Measurements from ENCODE around the gene PXDN. TPM values are rescaled to one million over a fixed set of nuclear protein-coding genes. Genes with fewer than 3 reads are reported as not detected.

PXDN gene
- total RNA-seq, 2 experiments from 2014 or later = 0.86 to 1.8 TPM

DNA sequence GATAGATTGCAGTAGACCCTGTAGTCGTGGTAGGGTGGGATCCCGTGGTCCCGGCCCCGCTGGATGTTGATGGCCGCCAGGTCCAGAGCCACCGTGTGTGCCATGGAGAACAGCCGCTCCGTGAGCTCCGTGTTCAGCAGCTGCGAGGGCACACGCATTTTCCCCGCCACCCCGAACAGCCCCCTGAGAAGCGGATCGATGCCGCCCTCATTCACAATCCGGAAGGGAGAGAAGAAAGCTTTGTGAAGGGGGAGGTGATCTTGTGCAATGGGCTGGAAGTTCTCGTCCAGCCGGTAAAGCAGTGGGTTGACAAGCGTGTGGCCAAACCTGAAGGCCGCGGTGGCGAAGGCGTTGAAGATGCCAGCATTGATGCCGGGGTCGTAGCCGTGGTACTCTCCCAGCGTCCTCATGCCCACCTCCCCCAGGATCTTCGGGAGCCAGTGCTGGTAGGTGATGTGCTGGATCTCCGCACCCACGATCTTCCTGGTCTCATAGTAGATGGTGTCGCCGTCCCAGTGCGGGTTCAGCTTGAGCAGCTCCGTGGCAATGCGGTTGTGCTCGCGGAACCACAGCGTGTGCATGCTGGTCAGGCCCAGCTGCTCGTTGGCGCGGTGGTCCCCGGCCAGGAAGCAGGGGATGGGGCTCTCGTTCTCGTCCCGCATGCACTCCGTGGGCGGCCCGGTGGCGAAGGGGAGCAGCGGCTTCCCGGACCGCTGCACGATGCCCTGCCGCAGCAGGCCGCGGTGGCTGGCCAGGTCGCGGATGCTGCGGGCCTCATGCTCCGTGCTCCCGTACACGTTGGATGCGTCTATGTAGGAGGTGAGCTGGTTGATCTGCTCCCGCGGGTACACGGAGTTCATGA is 95.8 kb downstream of the PXDN start:
- Mint-ChIP-seq H3K27ac (no peak overlapping the region), H3K36me3 (no peaks in the 10 kb centered on the region), H3K9me3 (no peaks in the 10 kb centered on the region), H3K27me3 (no peaks in the 10 kb centered on the region), H3K4me3 (no peak overlapping the region), H3K4me1 (no peaks in the 10 kb centered on the region)
- no peak for DNase-seq
- no peak for ATAC-seq (ENCODE audit: low read depth)
- POLR2A ChIA-PET = no interaction called here

DNA sequence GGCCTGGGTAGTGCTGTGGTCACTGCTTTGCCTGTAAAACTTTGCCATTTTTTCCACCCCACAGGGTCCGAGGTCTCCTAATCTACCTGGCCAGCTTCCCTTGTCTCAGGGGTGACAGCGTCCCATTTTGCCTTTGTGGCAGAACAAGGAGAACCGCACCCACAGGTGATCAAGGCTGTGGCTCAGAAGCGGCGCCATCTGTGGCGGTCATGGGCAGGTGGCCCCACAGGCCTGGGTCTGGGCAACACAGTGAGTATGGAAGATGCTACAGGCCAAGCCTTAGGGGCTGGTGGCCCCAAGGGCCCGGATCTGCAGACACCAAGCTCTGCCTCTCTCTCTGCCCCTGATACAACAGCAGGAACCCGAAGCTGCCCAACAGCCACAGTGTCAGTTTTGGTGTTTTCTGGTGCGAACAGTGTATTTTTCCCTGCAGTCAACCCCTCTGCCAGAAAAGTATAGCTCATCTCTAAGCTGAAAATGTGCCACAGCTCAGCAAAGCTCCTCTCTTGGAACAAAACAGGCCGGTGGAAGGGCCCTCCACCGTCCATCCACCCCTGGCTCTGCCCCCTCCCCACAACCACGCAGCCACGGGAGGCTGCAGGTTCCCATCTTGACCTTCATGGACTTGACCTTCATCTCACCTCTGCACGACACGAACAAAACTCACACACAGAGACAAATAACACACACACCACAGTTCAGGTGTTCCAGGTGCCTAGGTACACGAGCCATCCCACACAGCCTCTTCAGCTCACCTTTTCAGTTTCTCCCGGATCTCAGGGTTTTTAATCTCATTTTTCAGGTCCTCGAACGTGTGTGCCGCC is 96.7 kb downstream of the PXDN start:
- DNase-seq (no peak), ATAC-seq (ENCODE audit: low read depth) (no peak)
- no peaks in the 10 kb centered on the region for H3K27me3 Mint-ChIP-seq
- no peaks in the 10 kb centered on the region for H3K4me1 Mint-ChIP-seq
- no peak overlapping the region for H3K4me3 Mint-ChIP-seq
- H3K27ac Mint-ChIP-seq = no peak overlapping the region
- H3K9me3 Mint-ChIP-seq = no peaks in the 10 kb centered on the region
- no peaks in the 10 kb centered on the region for H3K36me3 Mint-ChIP-seq
- POLR2A ChIA-PET = no interaction called here

DNA sequence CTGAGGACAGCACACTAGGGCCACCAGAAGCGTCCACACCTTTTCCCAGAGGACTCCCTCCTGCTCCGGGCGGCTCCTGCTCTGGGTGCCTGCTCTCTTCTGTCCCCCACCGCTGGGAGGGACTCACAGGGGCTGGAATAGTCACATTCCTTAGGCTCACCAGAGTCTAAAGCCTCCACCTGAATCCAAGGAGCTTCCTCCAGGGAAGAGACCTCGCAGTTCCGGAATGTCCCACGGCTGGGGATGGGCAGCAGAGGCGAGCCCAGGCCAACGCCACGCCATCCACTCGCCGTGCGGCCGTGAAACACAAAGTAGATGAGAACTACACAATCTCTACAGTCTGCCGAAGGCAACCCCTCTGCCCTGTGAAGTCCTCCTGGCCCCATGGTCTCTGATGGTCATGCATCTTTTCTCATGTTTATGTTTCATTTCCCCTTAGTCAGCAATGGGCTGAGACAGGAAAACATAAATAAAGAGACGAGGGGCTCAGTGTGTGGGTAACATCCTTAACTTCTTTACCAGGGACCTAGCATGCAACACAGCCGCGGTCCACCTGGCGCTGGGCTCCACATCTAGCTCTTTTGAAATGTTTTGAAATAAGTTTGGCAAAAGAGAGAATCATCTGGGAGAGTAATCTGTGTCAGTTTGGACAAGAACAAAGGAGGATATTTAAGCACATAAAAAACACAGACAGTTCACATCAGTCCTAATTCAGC is 98.4 kb downstream of the PXDN start:
- no peak for DNase-seq
- POLR2A ChIA-PET = no interaction called here
- ATAC-seq (ENCODE audit: low read depth) = no peak
- Mint-ChIP-seq H3K4me3 (no peak overlapping the region), H3K27me3 (no peaks in the 10 kb centered on the region), H3K4me1 (no peaks in the 10 kb centered on the region), H3K9me3 (no peaks in the 10 kb centered on the region), H3K36me3 (no peaks in the 10 kb centered on the region), H3K27ac (no peak overlapping the region)

DNA sequence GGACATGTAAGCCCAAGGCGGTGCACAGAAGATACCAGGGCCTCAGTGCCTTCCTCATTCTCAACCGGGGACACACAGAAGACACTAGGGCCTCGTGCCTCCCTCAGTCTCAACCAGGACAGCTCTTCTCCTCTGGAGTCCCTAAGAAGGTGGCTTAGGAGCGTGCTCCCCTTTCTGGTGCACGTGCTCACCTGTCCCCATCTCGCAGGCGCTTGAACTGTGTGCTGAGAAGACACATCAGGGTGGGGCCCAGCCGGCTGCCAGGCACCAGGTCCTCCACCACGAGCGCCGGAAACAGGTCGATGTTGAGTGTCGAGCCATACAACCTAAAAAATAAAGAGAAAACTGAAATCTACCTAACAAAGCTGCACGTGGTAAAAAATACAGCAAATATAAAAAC is 99.9 kb downstream of the PXDN start:
- DNase-seq = no peak
- Mint-ChIP-seq H3K9me3 (no peaks in the 10 kb centered on the region), H3K4me3 (no peak overlapping the region), H3K27me3 (no peaks in the 10 kb centered on the region), H3K36me3 (no peaks in the 10 kb centered on the region), H3K27ac (no peak overlapping the region), H3K4me1 (no peaks in the 10 kb centered on the region)
- POLR2A ChIA-PET = no interaction called here
- no peak for ATAC-seq (ENCODE audit: low read depth)

DNA sequence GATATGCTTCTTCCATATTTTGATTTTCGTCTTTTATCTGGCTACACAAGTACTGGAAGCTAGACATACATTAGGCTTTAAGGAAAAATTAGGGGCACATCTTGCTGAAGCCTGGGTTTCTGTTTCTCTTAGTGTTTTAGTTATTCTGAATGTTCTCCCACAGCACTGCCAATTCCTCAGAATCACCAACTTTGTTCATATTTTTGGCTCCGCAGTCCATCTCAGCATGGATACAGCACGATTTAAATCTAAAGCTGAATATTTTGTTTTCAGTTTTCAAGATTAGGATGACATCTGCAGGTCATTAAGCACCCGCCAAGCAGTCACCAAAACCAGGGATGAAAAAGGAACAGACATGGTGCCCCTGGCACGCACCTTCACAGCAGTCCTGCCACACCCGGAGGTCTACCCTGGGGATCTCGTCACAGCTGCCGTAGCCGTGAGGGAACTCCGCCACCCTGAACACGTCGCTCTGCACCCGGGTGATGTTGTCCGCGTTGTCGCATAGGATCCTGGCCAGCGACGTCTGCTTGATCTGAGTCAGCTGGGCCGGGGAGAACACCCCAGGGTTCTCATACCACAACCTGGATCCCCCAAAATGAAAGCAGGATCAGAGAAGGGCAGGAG is 101.2 kb downstream of the PXDN start:
- Mint-ChIP-seq H3K9me3 (no peaks in the 10 kb centered on the region), H3K4me3 (no peak overlapping the region), H3K4me1 (no peaks in the 10 kb centered on the region), H3K36me3 (no peaks in the 10 kb centered on the region), H3K27ac (no peak overlapping the region), H3K27me3 (no peaks in the 10 kb centered on the region)
- DNase-seq (no peak), ATAC-seq (ENCODE audit: low read depth) (no peak)
- POLR2A ChIA-PET = no interaction called here

DNA sequence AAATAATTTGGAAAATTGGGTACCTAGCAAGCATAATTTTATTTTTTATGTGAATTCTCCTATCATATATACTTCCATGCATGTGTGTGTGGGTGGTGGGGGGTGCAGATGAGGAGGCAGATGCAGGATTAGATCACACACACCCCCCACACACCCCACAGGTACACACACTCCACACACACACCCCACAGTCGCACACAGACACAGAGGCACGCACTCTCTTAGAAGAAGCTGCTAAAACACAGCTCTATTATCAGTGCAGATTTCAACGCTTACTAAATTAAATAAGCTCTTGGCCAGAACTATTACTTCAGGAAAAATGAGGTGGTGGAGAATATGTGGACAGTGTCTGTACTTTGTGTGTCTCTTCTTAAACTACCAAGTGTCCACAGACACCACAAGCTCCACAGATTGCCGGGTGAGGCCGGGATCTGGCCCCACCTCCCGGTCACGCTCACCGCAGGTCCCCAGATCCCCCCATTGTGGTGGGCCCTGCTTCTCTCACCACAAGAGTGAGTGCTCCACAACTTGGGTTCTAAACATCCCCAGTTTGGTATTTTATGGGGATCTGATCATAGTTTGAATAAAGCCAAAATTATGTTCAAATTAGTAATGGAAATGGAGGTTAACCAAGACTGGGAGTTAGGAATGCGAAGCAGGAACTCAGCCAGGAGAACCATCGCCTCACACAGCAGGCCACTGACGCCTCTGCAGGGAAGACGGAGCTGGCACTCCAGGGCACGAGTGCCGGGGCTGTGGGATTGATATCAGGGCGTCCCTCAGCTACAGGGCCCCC is 102.1 kb downstream of the PXDN start:
- Mint-ChIP-seq H3K27ac (no peak overlapping the region), H3K4me3 (no peak overlapping the region)
- no peak for DNase-seq

DNA sequence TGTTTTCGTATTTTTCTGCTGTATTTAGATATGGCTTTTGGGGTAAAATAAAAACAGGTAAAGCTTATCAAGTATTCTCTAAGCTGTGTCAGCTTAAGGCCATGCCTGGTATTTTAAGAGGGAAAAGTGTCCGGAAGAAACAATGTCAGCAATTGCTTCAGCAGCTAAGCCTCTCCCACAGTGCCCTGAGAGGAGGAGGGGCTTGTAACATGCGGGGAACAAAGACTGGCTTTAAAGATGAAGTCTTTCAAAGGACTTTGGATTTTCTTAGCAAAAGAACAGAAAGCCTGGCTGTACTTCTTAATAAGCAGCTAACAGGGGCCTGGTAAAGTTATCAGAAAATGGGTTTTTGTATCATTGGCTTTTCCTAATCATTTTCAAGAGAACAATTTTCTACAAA is 102.8 kb downstream of the PXDN start:
- no peaks in the 10 kb centered on the region for H3K4me1 Mint-ChIP-seq
- no peaks in the 10 kb centered on the region for H3K36me3 Mint-ChIP-seq
- DNase-seq (no peak), ATAC-seq (ENCODE audit: low read depth) (no peak)
- no peak overlapping the region for H3K27ac Mint-ChIP-seq
- H3K9me3 Mint-ChIP-seq = no peaks in the 10 kb centered on the region
- POLR2A ChIA-PET = no interaction called here
- no peak overlapping the region for H3K4me3 Mint-ChIP-seq
- H3K27me3 Mint-ChIP-seq = no peaks in the 10 kb centered on the region

More for the DNA sequence above, 102.1 kb downstream of the PXDN start:
- Mint-ChIP-seq H3K9me3 (no peaks in the 10 kb centered on the region), H3K27me3 (no peaks in the 10 kb centered on the region), H3K36me3 (no peaks in the 10 kb centered on the region), H3K4me1 (no peaks in the 10 kb centered on the region)
- POLR2A ChIA-PET = no interaction called here
- no peak for ATAC-seq (ENCODE audit: low read depth)

DNA sequence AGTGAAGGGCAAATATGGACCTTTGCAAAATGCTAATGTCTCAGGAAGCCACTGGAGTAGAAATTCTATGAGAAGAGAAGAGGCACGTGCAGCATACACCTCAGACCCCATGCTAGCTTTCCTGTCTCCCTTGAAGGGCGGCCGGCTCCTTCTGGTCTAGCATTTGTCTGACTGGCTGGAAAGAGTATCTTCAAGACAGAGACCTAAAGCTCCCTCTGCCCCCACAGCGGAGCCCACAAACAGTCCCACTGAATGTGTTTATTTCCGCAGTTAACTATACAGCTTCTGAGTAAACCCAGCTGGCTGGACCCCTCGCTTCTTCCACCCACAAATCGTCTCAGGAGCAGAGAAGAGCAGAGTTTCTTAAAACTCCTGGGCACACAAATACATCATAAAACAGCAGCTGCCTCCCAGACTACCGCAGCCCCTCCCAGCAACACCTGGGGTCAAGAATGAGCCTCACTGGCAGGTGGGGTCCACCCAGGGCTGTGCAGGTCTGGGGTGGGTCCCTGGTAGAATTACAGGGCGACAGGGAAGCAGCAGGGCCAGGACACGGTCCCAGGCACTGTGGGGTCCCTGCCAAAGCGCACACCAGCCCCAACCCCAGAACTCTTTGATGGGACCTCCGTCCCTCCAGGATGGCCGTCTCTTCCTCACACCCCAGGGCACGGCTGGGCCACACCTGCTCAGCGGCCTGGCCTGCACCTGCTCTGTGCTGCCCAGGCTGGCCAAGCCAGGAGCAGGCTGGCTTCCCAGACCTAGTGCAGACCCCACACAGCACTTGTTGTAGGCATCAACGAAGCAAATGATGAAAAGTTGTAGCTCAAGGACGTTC is 103.8 kb downstream of the PXDN start:
- POLR2A ChIA-PET = no interaction called here
- H3K36me3 Mint-ChIP-seq = no peaks in the 10 kb centered on the region
- H3K27ac Mint-ChIP-seq = no peak overlapping the region
- H3K9me3 Mint-ChIP-seq = no peaks in the 10 kb centered on the region
- H3K4me3 Mint-ChIP-seq = no peak overlapping the region
- ATAC-seq (ENCODE audit: low read depth) (no peak), DNase-seq (no peak)
- no peaks in the 10 kb centered on the region for H3K4me1 Mint-ChIP-seq
- no peaks in the 10 kb centered on the region for H3K27me3 Mint-ChIP-seq

DNA sequence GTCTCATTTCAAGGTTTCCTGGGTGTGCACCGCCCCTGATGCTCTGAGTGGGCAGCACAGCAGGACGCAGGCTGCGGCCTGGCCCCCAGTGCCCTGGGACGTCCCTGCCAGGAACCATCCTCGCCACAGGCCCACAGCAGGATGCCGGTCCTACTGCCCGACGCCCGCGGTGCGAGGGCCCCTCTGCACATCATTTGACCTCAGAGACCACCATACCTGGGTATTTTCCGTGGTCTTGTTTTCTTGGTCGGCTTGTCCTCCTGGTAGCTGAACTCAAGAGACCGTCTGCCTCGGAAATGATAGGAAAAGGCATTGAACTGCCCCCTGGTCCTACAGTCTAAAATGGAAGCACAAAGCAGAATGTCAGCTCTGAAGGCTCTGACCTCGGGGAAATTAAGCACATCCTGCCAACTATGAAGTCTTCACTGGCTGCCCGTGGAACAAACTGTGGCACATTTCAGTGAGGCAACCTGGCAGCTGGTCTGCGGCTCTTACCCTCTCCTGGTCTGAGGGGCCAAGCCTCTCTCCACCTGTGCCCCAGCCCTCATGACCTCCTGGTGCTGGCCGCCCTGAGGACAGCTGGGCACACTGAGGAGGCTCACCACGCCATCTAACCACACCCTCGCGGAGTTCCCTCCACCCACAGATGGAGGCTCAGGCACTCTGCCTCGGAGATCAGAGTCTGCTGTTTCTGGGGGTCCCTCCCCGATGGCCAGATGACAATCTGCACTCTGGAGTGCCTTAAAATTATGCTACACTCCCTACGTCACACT is 105.0 kb downstream of the PXDN start:
- POLR2A ChIA-PET = no interaction called here
- Mint-ChIP-seq H3K4me1 (no peaks in the 10 kb centered on the region), H3K36me3 (no peaks in the 10 kb centered on the region), H3K4me3 (no peak overlapping the region), H3K27me3 (no peaks in the 10 kb centered on the region), H3K9me3 (no peaks in the 10 kb centered on the region), H3K27ac (no peak overlapping the region)
- DNase-seq (no peak), ATAC-seq (ENCODE audit: low read depth) (no peak)

DNA sequence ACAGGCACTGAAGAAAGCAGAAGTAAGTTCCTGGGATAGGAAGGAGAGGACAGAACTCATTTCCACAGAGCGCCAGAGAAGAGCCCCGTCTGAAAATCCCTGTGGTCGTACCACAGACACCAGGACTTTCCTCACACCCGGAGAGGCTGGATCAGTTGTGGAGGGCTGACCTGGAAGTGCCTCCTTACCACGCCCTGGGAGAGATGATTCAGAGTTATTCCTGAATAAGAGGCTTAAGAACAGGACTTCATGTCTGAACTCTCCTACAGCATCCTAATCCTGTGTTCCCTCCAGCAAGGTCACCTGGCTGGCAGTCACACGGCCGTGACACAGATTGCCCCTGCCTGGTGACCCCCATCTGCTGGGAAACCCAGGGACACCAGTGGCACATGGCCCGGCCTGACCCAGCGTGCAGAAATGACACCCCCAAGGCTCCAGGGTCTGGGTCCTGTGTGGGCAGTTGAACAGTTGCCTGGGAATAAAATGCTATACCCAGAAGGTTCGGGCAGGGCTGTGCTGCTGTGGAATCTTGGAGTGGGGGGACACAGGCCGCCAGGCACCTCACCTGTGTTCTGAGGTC is 105.9 kb downstream of the PXDN start:
- H3K36me3 Mint-ChIP-seq = no peaks in the 10 kb centered on the region
- H3K4me3 Mint-ChIP-seq = no peak overlapping the region
- no peaks in the 10 kb centered on the region for H3K27me3 Mint-ChIP-seq
- no peaks in the 10 kb centered on the region for H3K9me3 Mint-ChIP-seq
- no peak overlapping the region for H3K27ac Mint-ChIP-seq
- no peaks in the 10 kb centered on the region for H3K4me1 Mint-ChIP-seq
- ATAC-seq (ENCODE audit: low read depth) (no peak), DNase-seq (no peak)
- POLR2A ChIA-PET = no interaction called here

DNA sequence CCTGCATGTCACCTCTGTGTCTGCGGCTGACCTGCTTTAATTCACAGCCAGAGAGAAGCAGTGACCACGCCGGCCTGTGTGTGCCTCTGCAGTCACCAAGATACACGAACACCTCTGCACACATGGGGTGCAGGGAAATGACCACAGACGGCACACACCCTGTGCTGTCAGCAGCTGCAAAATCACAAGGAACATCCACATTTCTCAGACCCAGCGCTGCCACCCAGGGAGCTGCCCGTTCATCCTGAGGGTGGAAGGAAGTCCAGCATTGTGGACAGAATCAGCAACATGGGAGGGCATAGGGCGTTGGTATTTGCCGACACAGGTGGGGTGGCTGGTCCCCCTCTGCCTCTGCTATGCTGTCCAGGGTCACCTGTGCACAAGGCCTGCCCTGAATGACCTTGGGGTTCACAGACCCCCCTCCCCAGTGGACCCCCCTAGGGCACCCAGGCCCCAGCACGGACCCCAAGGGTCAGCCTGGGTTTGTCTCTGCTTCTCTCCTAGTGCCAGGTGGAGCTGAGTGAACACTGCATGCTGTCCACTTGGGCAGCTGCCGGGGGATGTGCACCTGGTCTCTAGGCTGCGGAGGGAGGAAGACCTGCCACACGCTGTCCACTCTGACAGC is 107.4 kb downstream of the PXDN start:
- H3K27me3 Mint-ChIP-seq = no peaks in the 10 kb centered on the region
- POLR2A ChIA-PET = no interaction called here
- H3K27ac Mint-ChIP-seq = no peak overlapping the region
- no peaks in the 10 kb centered on the region for H3K4me1 Mint-ChIP-seq
- DNase-seq = no peak
- no peaks in the 10 kb centered on the region for H3K9me3 Mint-ChIP-seq
- H3K4me3 Mint-ChIP-seq = no peak overlapping the region
- ATAC-seq (ENCODE audit: low read depth) = no peak
- H3K36me3 Mint-ChIP-seq = no peaks in the 10 kb centered on the region

Data from activated naive CD8-positive, alpha-beta T cell treated with anti-CD3 and anti-CD28 coated beads, Interleukin-2, amount 10 ng/mL, durations not matched to agents 7 days and 5 days (primary cell).